Gastroesophageal sphincter (tissue), 4 donors: Measurements from ENCODE around the gene FBXO41. TPM values are rescaled to one million over a fixed set of nuclear protein-coding genes. Genes with fewer than 3 reads are reported as not detected.
A peak's percentile ranks its signal among the peaks of the same experiment; 100 is the strongest.

Experiments used
- ATAC-seq: fragments of 150-250 bp; one replicate; pipeline ENCODE4 v1.9.1; 2016; ENCODE audit warnings: mild to moderate bottlenecking, moderate library complexity
- H3K27ac ChIP-seq, 4 donors: fragments of 200-600 bp; sonication (generic) in 3 of 4; 1 replicate in 3 of 4; 2 replicates in 1 of 4; pipeline ENCODE4 v1.5.1; 2016 to 2019
- H3K27me3 ChIP-seq: fragments of 200-600 bp; sonication (generic); one replicate; pipeline ENCODE4 v1.5.1; 2019
- H3K36me3 ChIP-seq, 2 donors: fragments of 200-600 bp; sonication (generic); one replicate each; pipeline ENCODE4 v1.5.1; 2019; ENCODE audit warnings: control low read depth in 1 of 2
- H3K4me1 ChIP-seq, 3 donors: fragments of 200-600 bp; sonication (generic); 1 replicate in 2 of 3; 2 replicates in 1 of 3; pipeline ENCODE4 v1.5.1; 2016 to 2019; ENCODE audit warnings: control low read depth in 2 of 3
- H3K4me3 ChIP-seq, 2 donors: fragments of 200-600 bp; sonication (generic); one replicate each; pipeline ENCODE4 v1.5.1; 2019; ENCODE audit warnings: mild to moderate bottlenecking in 1 of 2, moderate library complexity in 1 of 2
- H3K9me3 ChIP-seq, 3 donors: fragments of 200-600 bp; sonication (generic); one replicate each; pipeline ENCODE4 v1.5.1; 2017 to 2019; ENCODE audit warnings: control low read depth in 2 of 3
- EP300 ChIP-seq: sonication (generic); formaldehyde crosslinking; IDR thresholded peaks from one replicate; pipeline ENCODE4 v1.6.1; 2017; ENCODE audit warnings: antibody characterized with exemption, mild to moderate bottlenecking
- POLR2A ChIP-seq, 2 donors: fragments of 450-650 bp; IDR thresholded peaks; one replicate each; pipeline ENCODE4 v1.6.1; 2017; ENCODE audit warnings: antibody characterized with exemption in 2 of 2, mild to moderate bottlenecking in 2 of 2, moderate library complexity in 1 of 2
- POLR2AphosphoS5 ChIP-seq: sonication (generic); formaldehyde crosslinking; IDR thresholded peaks from one replicate; pipeline ENCODE4 v1.6.1; 2017; ENCODE audit warnings: antibody characterized with exemption
- WGBS, 2 donors: methylation state at CpG; one replicate each; pipeline ENCODE4 v1.1.5; 2018; ENCODE audit warnings: low coverage in 1 of 2; 5-methylcytosine and 5-hydroxymethylcytosine counted together
- total RNA-seq, 4 donors: library from RNA; depleted of rRNA; stranded (reverse); fragments of >200 nt; gene quantifications; one replicate each; pipeline ENCODE4 v1.1.0, GENCODE V29; 2016
- TF ChIP-seq, protein P1 (sequence below), 4 experiments: fragments of 200-600 bp in 2 of 4; fragments of 450-650 bp in 2 of 4; sonication (generic) in 1 of 4; IDR thresholded peaks; one replicate each; pipeline ENCODE4 v1.5.1; 2017 to 2019; ENCODE audit warnings: antibody characterized with exemption in 4 of 4, mild to moderate bottlenecking in 2 of 4, moderate library complexity in 2 of 4

Gene FBXO41
- total RNA-seq, 4 donors from 2014 or later = 2.2 to 5.4 (median 4.0) TPM

DNA sequence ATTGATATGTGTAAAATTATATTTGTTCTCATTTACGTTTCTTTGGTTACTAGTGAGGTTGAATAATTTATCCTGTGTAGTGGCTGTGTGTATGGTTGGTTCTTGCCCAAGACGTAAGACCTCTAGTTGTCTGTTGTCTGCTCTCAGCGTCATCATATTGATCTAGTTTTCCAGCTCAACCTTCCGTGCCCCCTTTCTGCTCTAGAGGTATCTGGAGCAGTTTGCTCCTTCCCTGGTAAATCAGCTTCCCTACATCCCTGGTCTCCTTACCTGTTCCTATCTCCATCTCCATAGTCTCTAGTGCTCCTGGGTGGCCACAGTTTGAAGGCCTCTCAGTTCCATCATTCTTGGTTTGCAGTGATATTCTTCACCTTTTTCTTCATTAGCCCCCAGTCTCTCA is 69.0 kb downstream of the FBXO41 start:
- Histone ChIP-seq H3K27me3 (no peaks in the 10 kb centered on the region), H3K36me3 (peaks cover 0 to 19% of the 10 kb centered on the region in 2 donors), H3K4me1 (peaks cover 0 to 36% (median 3%) of the 10 kb centered on the region in 3 donors), H3K9me3 (no peaks in the 10 kb centered on the region), H3K4me3 (no peak overlapping the region), H3K27ac (peak overlapping the region in 2 of 4 donors; percentile 75 to 79)
- TF ChIP-seq, protein P1, sequence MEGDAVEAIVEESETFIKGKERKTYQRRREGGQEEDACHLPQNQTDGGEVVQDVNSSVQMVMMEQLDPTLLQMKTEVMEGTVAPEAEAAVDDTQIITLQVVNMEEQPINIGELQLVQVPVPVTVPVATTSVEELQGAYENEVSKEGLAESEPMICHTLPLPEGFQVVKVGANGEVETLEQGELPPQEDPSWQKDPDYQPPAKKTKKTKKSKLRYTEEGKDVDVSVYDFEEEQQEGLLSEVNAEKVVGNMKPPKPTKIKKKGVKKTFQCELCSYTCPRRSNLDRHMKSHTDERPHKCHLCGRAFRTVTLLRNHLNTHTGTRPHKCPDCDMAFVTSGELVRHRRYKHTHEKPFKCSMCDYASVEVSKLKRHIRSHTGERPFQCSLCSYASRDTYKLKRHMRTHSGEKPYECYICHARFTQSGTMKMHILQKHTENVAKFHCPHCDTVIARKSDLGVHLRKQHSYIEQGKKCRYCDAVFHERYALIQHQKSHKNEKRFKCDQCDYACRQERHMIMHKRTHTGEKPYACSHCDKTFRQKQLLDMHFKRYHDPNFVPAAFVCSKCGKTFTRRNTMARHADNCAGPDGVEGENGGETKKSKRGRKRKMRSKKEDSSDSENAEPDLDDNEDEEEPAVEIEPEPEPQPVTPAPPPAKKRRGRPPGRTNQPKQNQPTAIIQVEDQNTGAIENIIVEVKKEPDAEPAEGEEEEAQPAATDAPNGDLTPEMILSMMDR (IDR thresholded peaks at IDR 0.05) = no peak
- TF ChIP-seq EP300 (no peak), POLR2A (IDR thresholded peaks at IDR 0.05) (no peak)
- 69 to 70% methylated on average over 3 to 4 of the region's 4 CpGs for WGBS, 2 donors
- ATAC-seq = no peak

DNA sequence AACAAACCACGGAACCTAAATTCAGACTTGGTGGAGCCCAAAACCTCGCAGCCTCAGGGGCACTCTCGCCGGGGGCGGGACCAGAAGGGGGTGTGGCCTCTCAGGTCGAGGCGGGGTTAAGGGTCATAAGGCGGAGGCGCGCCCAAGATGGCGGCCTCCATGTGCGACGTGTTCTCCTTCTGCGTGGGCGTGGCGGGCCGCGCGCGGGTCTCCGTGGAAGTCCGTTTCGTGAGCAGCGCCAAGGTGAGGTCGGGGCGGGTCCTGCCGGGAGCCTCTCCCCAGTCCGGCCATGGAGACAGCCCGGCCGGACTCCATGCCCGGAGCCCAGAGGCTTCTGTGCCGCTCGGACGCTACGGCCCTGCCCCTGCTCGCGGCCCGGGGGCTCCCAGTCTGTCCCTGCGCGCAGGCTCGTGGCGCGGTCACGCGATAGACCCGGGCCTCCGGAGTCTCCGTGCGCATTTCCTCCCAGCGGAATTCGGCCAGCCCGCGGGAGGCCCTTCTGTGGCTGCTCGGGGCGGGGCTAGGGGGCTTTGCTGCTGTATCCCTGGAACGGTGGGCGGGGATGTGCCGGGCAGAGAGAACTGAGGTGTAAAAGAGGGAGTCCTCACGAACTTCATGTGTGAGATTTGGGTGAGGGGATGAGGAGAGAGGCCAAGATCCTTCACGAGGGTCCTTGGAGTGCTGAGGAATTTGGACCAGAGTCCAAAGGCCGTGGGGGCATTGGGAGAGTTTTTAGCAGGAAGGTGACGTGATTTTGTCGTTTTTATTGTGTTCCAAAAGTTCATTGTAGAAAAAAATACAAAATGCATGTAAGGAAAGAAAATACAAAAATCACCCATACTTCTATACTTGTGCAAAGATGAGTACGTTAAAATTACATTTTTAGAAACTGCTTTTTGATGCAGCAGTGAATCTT is 69.9 kb downstream of the FBXO41 start, which contains the start of gene SMYD5:
TSS of gene SMYD5 (plus strand) at position 126 of the 916 bp plus-strand sequence. CDS start at position 148, 22 bp downstream.
- Histone ChIP-seq H3K4me3 (peak within 1 kb of the TSS; percentile 85 to 97), H3K36me3 (peaks cover 0 to 11% of the 10 kb centered on the region in 2 donors), H3K4me1 (peaks cover 0 to 36% (median 3%) of the 10 kb centered on the region in 3 donors), H3K27ac (peak within 1 kb of the TSS; percentile 30 to 79 (median 77)), H3K9me3 (no peaks in the 10 kb centered on the region), H3K27me3 (no peaks in the 10 kb centered on the region)
- peak; percentile 35 for TF ChIP-seq POLR2A (IDR thresholded peaks at IDR 0.05)
- peak; percentile 80 for TF ChIP-seq POLR2AphosphoS5
- no peak for TF ChIP-seq EP300
- TF ChIP-seq, protein P1 (IDR thresholded peaks at IDR 0.05) = no peak
- ATAC-seq = peak; percentile 94
- 1% methylated on average over 6 to 12 of the region's 64 CpGs for WGBS, 2 donors

DNA sequence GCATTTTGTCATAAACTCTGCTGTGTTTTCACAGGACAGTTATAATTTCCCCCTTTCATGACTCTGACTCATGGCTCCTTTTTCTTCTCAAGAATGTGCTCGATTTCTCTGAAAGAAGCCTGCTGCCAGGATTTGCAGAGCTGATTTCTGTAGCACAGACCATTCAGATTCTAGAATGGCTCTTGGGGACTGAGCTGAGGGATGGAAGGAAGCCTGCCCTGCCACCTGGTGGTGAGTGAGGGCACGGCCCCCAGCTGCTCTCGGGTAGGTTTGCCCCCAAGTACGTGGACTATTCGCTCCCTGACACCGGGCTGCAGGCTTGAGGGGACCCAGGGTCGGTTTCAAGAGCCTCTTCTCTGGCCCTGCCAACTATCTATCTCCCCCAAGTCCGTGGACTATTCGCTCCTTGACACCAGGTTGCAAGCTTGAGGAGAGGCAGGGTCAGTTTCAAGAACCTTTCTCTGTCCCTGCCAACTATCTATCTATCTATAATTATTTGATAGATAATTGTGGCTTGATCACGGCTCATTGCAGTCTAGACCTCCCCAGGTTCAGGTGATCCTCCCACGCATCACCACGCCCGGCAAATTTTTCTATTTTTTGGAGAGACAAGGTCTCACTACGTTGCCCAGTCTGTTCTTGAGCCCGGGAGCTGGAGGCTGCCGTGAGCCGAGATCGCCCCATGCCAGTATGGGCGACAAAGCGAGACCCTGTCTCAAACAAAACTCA is 71.7 kb downstream of the FBXO41 start:
- no peak overlapping the region for H3K4me3 ChIP-seq
- peak overlapping the region in 2 of 4 donors; percentile 75 to 79 for H3K27ac ChIP-seq
- WGBS, 2 donors = 55 to 80% methylated on average over 2 to 16 of the region's 20 CpGs

DNA sequence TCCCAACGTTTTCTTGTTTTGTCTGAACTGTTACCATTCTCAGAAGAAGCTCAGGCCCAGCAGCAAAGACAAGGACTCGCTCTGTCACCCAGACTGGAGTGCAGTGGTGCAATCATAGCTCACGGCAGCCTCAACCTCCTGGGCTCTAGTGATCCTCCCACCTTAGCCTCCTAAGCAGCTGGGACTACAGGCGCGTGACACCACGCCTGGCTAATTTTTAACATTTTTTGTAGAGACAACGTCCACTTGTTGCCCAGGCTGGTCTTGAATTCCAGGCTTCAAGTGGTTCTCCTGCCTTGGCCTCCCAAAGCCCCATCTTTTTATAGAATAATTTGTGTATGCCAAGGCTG is 72.2 kb downstream of the FBXO41 start:
- H3K27me3 ChIP-seq = peaks cover 8% of the 10 kb centered on the region
- H3K4me1 ChIP-seq = peaks cover 0 to 36% (median 3%) of the 10 kb centered on the region in 3 donors
- TF ChIP-seq POLR2AphosphoS5 (no peak), EP300 (no peak), POLR2A (IDR thresholded peaks at IDR 0.05) (no peak)
- TF ChIP-seq, protein P1 (IDR thresholded peaks at IDR 0.05) = no peak
- H3K27ac ChIP-seq = peak overlapping the region in 2 of 4 donors; percentile 14 to 79
- no peak for ATAC-seq
- no peak overlapping the region for H3K4me3 ChIP-seq
- H3K9me3 ChIP-seq = no peaks in the 10 kb centered on the region
- WGBS, 2 donors = 55 to 59% methylated on average over 3 to 5 of the region's 7 CpGs
- no peaks in the 10 kb centered on the region for H3K36me3 ChIP-seq

More for the DNA sequence above, 71.7 kb downstream of the FBXO41 start:
- TF ChIP-seq EP300 (no peak), POLR2AphosphoS5 (no peak), POLR2A (IDR thresholded peaks at IDR 0.05) (no peak)
- TF ChIP-seq, protein P1 (IDR thresholded peaks at IDR 0.05) = peak in 3 of 4 experiments; percentile 75 to 93 (median 78)
- Histone ChIP-seq H3K36me3 (no peaks in the 10 kb centered on the region), H3K27me3 (peaks cover 2% of the 10 kb centered on the region), H3K9me3 (no peaks in the 10 kb centered on the region), H3K4me1 (peaks cover 0 to 36% (median 3%) of the 10 kb centered on the region in 3 donors)
- peak; percentile 69 for ATAC-seq
